ENCODE data around the gene SLC15A4.
A peak's percentile ranks its signal among the peaks of the same experiment; 100 is the strongest.

SLC15A4 gene

GRCh38 chr12:128827724-128828123, 4.0 kb upstream of the SLC15A4 start:
- WGBS (ENCODE audit: extremely low coverage, insufficient coverage, low lambda C conversion rate), result no CpG with 5 or more reads among the region's 2 CpGs
- H3K36me3 ChIP-seq (ENCODE audit: control insufficient read depth, insufficient read depth, low read length), result no peaks in the 10 kb centered on the region
- H3K9ac ChIP-seq (ENCODE audit: low read length), result no peak overlapping the region
- H3K4ac ChIP-seq (ENCODE audit: low read depth, low read length), result no peak overlapping the region
- H4K5ac ChIP-seq (ENCODE audit: low read length), result no peak overlapping the region
- H2BK120ac ChIP-seq (ENCODE audit: low read depth, low read length), result no peak overlapping the region
- H3K4me2 ChIP-seq (ENCODE audit: low read length), result no peak overlapping the region
- H3K4me3 ChIP-seq (ENCODE audit: low read length), result no peak overlapping the region
- no peak overlapping the region for H3K18ac ChIP-seq (ENCODE audit: low read length)
- no peak overlapping the region for H3K56ac ChIP-seq (ENCODE audit: low read length)
- H3K79me1 ChIP-seq (ENCODE audit: low read length), result no peaks in the 10 kb centered on the region
- no peaks in the 10 kb centered on the region for H3K27me3 ChIP-seq (ENCODE audit: insufficient read depth, low read length, poor library complexity)
- no peak overlapping the region for H3K23ac ChIP-seq (ENCODE audit: low read length)
- no peak overlapping the region for H3K27ac ChIP-seq (ENCODE audit: low read depth, low read length)
- DNase-seq, result no peak
- H2BK15ac ChIP-seq (replicated peaks; ENCODE audit: low read depth), result no peak overlapping the region
- H2BK5ac ChIP-seq (ENCODE audit: low read length), result no peak overlapping the region
- peaks cover 8% of the 10 kb centered on the region for H3K79me2 ChIP-seq (ENCODE audit: control insufficient read depth, insufficient read depth, low read length)
- H2AK5ac ChIP-seq (ENCODE audit: low read length), result no peak overlapping the region
- peaks cover 1% of the 10 kb centered on the region for H3K4me1 ChIP-seq (ENCODE audit: control insufficient read depth, low read depth, low read length)
- no peak overlapping the region for H4K8ac ChIP-seq (ENCODE audit: low read depth, low read length)

DNA sequence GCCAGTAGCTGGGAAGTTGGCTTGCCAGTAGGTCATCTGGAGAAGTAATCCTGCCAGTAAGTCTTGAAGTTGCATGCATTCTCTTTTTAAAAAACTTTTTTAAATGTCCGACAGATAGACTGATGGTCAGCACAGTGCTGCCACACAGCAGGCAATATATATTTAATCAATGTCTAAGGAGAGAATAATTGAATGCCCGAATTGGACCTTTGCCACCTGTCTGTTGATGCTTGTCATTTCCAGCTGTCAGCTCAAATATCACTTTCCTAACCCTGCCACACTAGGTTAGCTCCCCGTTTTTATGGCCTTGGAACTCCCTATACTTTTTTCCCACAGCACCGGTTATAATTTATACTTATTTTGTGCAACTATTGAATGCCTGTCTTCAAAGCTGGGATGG, 2.1 kb upstream of the SLC15A4 start:
- Histone ChIP-seq H3K56ac (ENCODE audit: low read length) (no peak overlapping the region), H3K79me2 (ENCODE audit: control insufficient read depth, insufficient read depth, low read length) (peaks cover 26% of the 10 kb centered on the region), H3K9ac (ENCODE audit: low read length) (no peak overlapping the region), H3K79me1 (ENCODE audit: low read length) (peaks cover 7% of the 10 kb centered on the region), H3K4me3 (ENCODE audit: low read length) (no peak overlapping the region), H2BK15ac (replicated peaks; ENCODE audit: low read depth) (no peak overlapping the region), H3K36me3 (ENCODE audit: control insufficient read depth, insufficient read depth, low read length) (no peaks in the 10 kb centered on the region), H3K23ac (ENCODE audit: low read length) (no peak overlapping the region), H3K4me2 (ENCODE audit: low read length) (no peak overlapping the region), H2AK5ac (ENCODE audit: low read length) (no peak overlapping the region), H4K5ac (ENCODE audit: low read length) (no peak overlapping the region), H3K18ac (ENCODE audit: low read length) (no peak overlapping the region), H3K4ac (ENCODE audit: low read depth, low read length) (no peak overlapping the region), H3K27me3 (ENCODE audit: insufficient read depth, low read length, poor library complexity) (no peaks in the 10 kb centered on the region), H3K27ac (ENCODE audit: low read depth, low read length) (no peak overlapping the region), H3K4me1 (ENCODE audit: control insufficient read depth, low read depth, low read length) (peaks cover 7% of the 10 kb centered on the region), H2BK120ac (ENCODE audit: low read depth, low read length) (no peak overlapping the region), H2BK5ac (ENCODE audit: low read length) (no peak overlapping the region), H4K8ac (ENCODE audit: low read depth, low read length) (no peak overlapping the region)
- DNase-seq, result no peak
- no CpG with 5 or more reads among the region's 4 CpGs for WGBS (ENCODE audit: extremely low coverage, insufficient coverage, low lambda C conversion rate)

- Histone ChIP-seq H2AK5ac (ENCODE audit: low read length) (no peak overlapping the region), H3K4ac (ENCODE audit: low read depth, low read length) (peak overlapping the region; percentile 40), H3K79me2 (ENCODE audit: control insufficient read depth, insufficient read depth, low read length) (peaks cover 47% of the 10 kb centered on the region), H4K8ac (ENCODE audit: low read depth, low read length) (no peak overlapping the region), H3K23ac (ENCODE audit: low read length) (peak overlapping the region; percentile 59), H3K4me2 (ENCODE audit: low read length) (peak overlapping the region; percentile 72), H3K36me3 (ENCODE audit: control insufficient read depth, insufficient read depth, low read length) (no peaks in the 10 kb centered on the region), H3K27ac (ENCODE audit: low read depth, low read length) (peak overlapping the region; percentile 63), H2BK5ac (ENCODE audit: low read length) (peak overlapping the region; percentile 71), H3K4me1 (ENCODE audit: control insufficient read depth, low read depth, low read length) (peaks cover 7% of the 10 kb centered on the region), H3K27me3 (ENCODE audit: insufficient read depth, low read length, poor library complexity) (no peaks in the 10 kb centered on the region), H3K9ac (ENCODE audit: low read length) (peak overlapping the region; percentile 91), H4K5ac (ENCODE audit: low read length) (no peak overlapping the region), H3K79me1 (ENCODE audit: low read length) (peaks cover 13% of the 10 kb centered on the region), H3K18ac (ENCODE audit: low read length) (peak overlapping the region; percentile 45), H2BK15ac (replicated peaks; ENCODE audit: low read depth) (no peak overlapping the region), H2BK120ac (ENCODE audit: low read depth, low read length) (peak overlapping the region; percentile 14), H3K56ac (ENCODE audit: low read length) (peak overlapping the region; percentile 99), H3K4me3 (ENCODE audit: low read length) (peak overlapping the region; percentile 78)
- DNase-seq, result peak; percentile 54
- WGBS (ENCODE audit: extremely low coverage, insufficient coverage, low lambda C conversion rate), result no CpG with 5 or more reads among the region's 88 CpGs
Observed at GRCh38 chr12:128823216-128823915, 392 bp downstream of the SLC15A4 start.

GRCh38 chr12:128820723-128821432, 2.9 kb downstream of the SLC15A4 start:
- peaks cover 68% of the 10 kb centered on the region for H3K79me2 ChIP-seq (ENCODE audit: control insufficient read depth, insufficient read depth, low read length)
- H3K27ac ChIP-seq (ENCODE audit: low read depth, low read length), result no peak overlapping the region
- H3K4me3 ChIP-seq (ENCODE audit: low read length), result no peak overlapping the region
- no peak overlapping the region for H3K23ac ChIP-seq (ENCODE audit: low read length)
- H3K56ac ChIP-seq (ENCODE audit: low read length), result peak overlapping the region; percentile 5
- no peak overlapping the region for H3K9ac ChIP-seq (ENCODE audit: low read length)
- H2BK5ac ChIP-seq (ENCODE audit: low read length), result no peak overlapping the region
- WGBS (ENCODE audit: extremely low coverage, insufficient coverage, low lambda C conversion rate), result no CpG with 5 or more reads among the region's 7 CpGs
- H3K4me1 ChIP-seq (ENCODE audit: control insufficient read depth, low read depth, low read length), result peaks cover 7% of the 10 kb centered on the region
- H3K27me3 ChIP-seq (ENCODE audit: insufficient read depth, low read length, poor library complexity), result no peaks in the 10 kb centered on the region
- no peak overlapping the region for H2BK15ac ChIP-seq (replicated peaks; ENCODE audit: low read depth)
- peaks cover 15% of the 10 kb centered on the region for H3K79me1 ChIP-seq (ENCODE audit: low read length)
- no peak overlapping the region for H2BK120ac ChIP-seq (ENCODE audit: low read depth, low read length)
- peak; percentile 24 for DNase-seq
- no peak overlapping the region for H2AK5ac ChIP-seq (ENCODE audit: low read length)
- no peak overlapping the region for H3K18ac ChIP-seq (ENCODE audit: low read length)
- H4K5ac ChIP-seq (ENCODE audit: low read length), result no peak overlapping the region
- H4K8ac ChIP-seq (ENCODE audit: low read depth, low read length), result no peak overlapping the region
- no peak overlapping the region for H3K4me2 ChIP-seq (ENCODE audit: low read length)
- H3K36me3 ChIP-seq (ENCODE audit: control insufficient read depth, insufficient read depth, low read length), result no peaks in the 10 kb centered on the region
- H3K4ac ChIP-seq (ENCODE audit: low read depth, low read length), result no peak overlapping the region

DNA sequence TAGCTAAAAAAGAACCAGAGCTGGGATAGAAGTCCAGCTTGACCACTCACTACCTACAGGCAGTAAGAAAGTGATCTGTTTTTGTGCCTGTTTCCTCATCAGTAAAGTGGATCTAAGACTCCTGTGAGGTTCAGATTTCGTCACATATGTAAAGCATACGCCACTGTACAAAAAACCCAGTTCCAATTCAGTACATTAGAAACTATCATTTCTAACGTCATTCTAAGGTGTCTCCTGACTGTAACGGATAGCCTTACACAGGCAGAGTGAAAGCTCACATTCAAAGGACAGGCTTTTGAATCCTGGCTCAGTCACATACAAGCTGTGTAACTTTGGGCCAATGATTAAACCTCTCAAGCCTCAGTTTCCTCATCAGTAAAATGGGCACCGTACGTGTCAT, 3.5 kb downstream of the SLC15A4 start:
- Histone ChIP-seq H4K8ac (ENCODE audit: low read depth, low read length) (no peak overlapping the region), H3K79me1 (ENCODE audit: low read length) (peaks cover 19% of the 10 kb centered on the region), H3K4ac (ENCODE audit: low read depth, low read length) (no peak overlapping the region), H2AK5ac (ENCODE audit: low read length) (no peak overlapping the region), H2BK15ac (replicated peaks; ENCODE audit: low read depth) (no peak overlapping the region), H3K36me3 (ENCODE audit: control insufficient read depth, insufficient read depth, low read length) (no peaks in the 10 kb centered on the region), H3K4me2 (ENCODE audit: low read length) (no peak overlapping the region), H2BK5ac (ENCODE audit: low read length) (no peak overlapping the region), H3K4me3 (ENCODE audit: low read length) (no peak overlapping the region), H3K56ac (ENCODE audit: low read length) (no peak overlapping the region), H2BK120ac (ENCODE audit: low read depth, low read length) (no peak overlapping the region), H3K27ac (ENCODE audit: low read depth, low read length) (no peak overlapping the region), H3K4me1 (ENCODE audit: control insufficient read depth, low read depth, low read length) (peaks cover 7% of the 10 kb centered on the region), H3K9ac (ENCODE audit: low read length) (no peak overlapping the region), H3K79me2 (ENCODE audit: control insufficient read depth, insufficient read depth, low read length) (peaks cover 74% of the 10 kb centered on the region), H4K5ac (ENCODE audit: low read length) (no peak overlapping the region), H3K18ac (ENCODE audit: low read length) (no peak overlapping the region), H3K23ac (ENCODE audit: low read length) (no peak overlapping the region), H3K27me3 (ENCODE audit: insufficient read depth, low read length, poor library complexity) (no peaks in the 10 kb centered on the region)
- no CpG with 5 or more reads among the region's 6 CpGs for WGBS (ENCODE audit: extremely low coverage, insufficient coverage, low lambda C conversion rate)
- no peak for DNase-seq
